ENCODE measurements around the gene PWP2. TPM values are rescaled to one million over a fixed set of nuclear protein-coding genes. Genes with fewer than 3 reads are reported as not detected.
"Not testable (repeated sequence)": the region's sequence is repeated elsewhere in the genome, so short reads cannot be mapped to it uniquely, and the experiment has no call there.

PWP2 gene
- total and polyA plus RNA-seq, 7 donors, result 0.56 to 8.8 (median 2.9) TPM

GRCh38 chr21:44150255-44150654 lies 43.1 kb downstream of the PWP2 start:
- DNase-seq; H3K9me3 ChIP-seq; H3K27me3 ChIP-seq (ENCODE audit: insufficient read depth in 3 of 3, low read length in 2 of 3); H3K4me1 ChIP-seq; H3K36me3 ChIP-seq (ENCODE audit: insufficient read depth in 1 of 2, low read depth in 1 of 2); H3K27ac ChIP-seq; H3K4me3 ChIP-seq; intact Hi-C loops (cut with DNase I): not testable (repeated sequence)
- WGBS, 3 donors, result no CpG with 5 or more reads among the region's 10 CpGs
- ATAC-seq, result peak in 3 of 4 donors; percentile 31 to 54 (median 44)

- DNase-seq; H3K9me3 ChIP-seq; H3K27ac ChIP-seq; H3K36me3 ChIP-seq (ENCODE audit: insufficient read depth in 1 of 2, low read depth in 1 of 2); H3K4me1 ChIP-seq; intact Hi-C loops (cut with DNase I); H3K4me3 ChIP-seq; H3K27me3 ChIP-seq (ENCODE audit: insufficient read depth in 3 of 3, low read length in 2 of 3): not testable (repeated sequence)
- no CpG with 5 or more reads among the region's 21 CpGs for WGBS, 3 donors
- ATAC-seq, result peak in 3 of 4 donors; percentile 5 to 29 (median 21)
These were observed 46.2 kb downstream of the PWP2 start for GRCh38 chr21:44153214-44153888.

GRCh38 chr21:44153889-44154228 lies 46.7 kb downstream of the PWP2 start:
- WGBS, 3 donors, result 62 to 86% (median 62%) methylated on average over 2 to 8 of the region's 17 CpGs
- peak; percentile 16 to 44 (median 30) for ATAC-seq
- intact Hi-C loops (cut with DNase I), result not testable (repeated sequence)

GRCh38 chr21:44154816-44155230 lies 47.6 kb downstream of the PWP2 start:
- peak; percentile 68 to 90 (median 81) for ATAC-seq
- H3K27ac ChIP-seq; DNase-seq; H3K27me3 ChIP-seq (ENCODE audit: insufficient read depth in 3 of 3, low read length in 2 of 3); intact Hi-C loops (cut with DNase I); H3K4me3 ChIP-seq; H3K9me3 ChIP-seq; H3K36me3 ChIP-seq (ENCODE audit: insufficient read depth in 1 of 2, low read depth in 1 of 2); H3K4me1 ChIP-seq: not testable (repeated sequence)
- no CpG with 5 or more reads among the region's 20 CpGs for WGBS, 3 donors

More at GRCh38 chr21:44153889-44154228, 46.7 kb downstream of the PWP2 start:
- H3K27ac ChIP-seq; H3K9me3 ChIP-seq; H3K36me3 ChIP-seq (ENCODE audit: insufficient read depth in 1 of 2, low read depth in 1 of 2); H3K4me3 ChIP-seq; H3K27me3 ChIP-seq (ENCODE audit: insufficient read depth in 3 of 3, low read length in 2 of 3); H3K4me1 ChIP-seq: not testable (repeated sequence)
- peak in 1 of 2 donors; percentile 30 for DNase-seq

- DNase-seq, result not testable (repeated sequence)
- peak in 1 of 4 donors; percentile 27 for ATAC-seq
These were observed 48.2 kb downstream of the PWP2 start for GRCh38 chr21:44155231-44155993.

GRCh38 chr21:44155994-44156380 lies 48.8 kb downstream of the PWP2 start:
- H3K4me3 ChIP-seq; intact Hi-C loops (cut with DNase I); H3K4me1 ChIP-seq; H3K9me3 ChIP-seq; DNase-seq; H3K36me3 ChIP-seq (ENCODE audit: insufficient read depth in 1 of 2, low read depth in 1 of 2); ATAC-seq; H3K27ac ChIP-seq; H3K27me3 ChIP-seq (ENCODE audit: insufficient read depth in 3 of 3, low read length in 2 of 3): not testable (repeated sequence)
- no CpG with 5 or more reads among the region's 8 CpGs for WGBS, 3 donors

More at GRCh38 chr21:44155231-44155993, 48.2 kb downstream of the PWP2 start:
- H3K27ac ChIP-seq; H3K4me3 ChIP-seq; H3K36me3 ChIP-seq (ENCODE audit: insufficient read depth in 1 of 2, low read depth in 1 of 2); H3K4me1 ChIP-seq; H3K27me3 ChIP-seq (ENCODE audit: insufficient read depth in 3 of 3, low read length in 2 of 3); intact Hi-C loops (cut with DNase I); H3K9me3 ChIP-seq: not testable (repeated sequence)
- WGBS, 3 donors, result no CpG with 5 or more reads among the region's 38 CpGs

GRCh38 chr21:44157439-44158081 lies 50.4 kb downstream of the PWP2 start:
- H3K9me3 ChIP-seq; DNase-seq; H3K4me3 ChIP-seq; H3K27ac ChIP-seq; H3K36me3 ChIP-seq (ENCODE audit: insufficient read depth in 1 of 2, low read depth in 1 of 2); H3K27me3 ChIP-seq (ENCODE audit: insufficient read depth in 3 of 3, low read length in 2 of 3); H3K4me1 ChIP-seq; ATAC-seq; intact Hi-C loops (cut with DNase I): not testable (repeated sequence)
- 71% methylated on average over 2 of the region's 28 CpGs; no CpG with 5 or more reads in 2 of the 3 donors for WGBS, 3 donors

- intact Hi-C loops (cut with DNase I); H3K4me3 ChIP-seq; H3K27me3 ChIP-seq (ENCODE audit: insufficient read depth in 3 of 3, low read length in 2 of 3); H3K36me3 ChIP-seq (ENCODE audit: insufficient read depth in 1 of 2, low read depth in 1 of 2); DNase-seq; H3K9me3 ChIP-seq; H3K27ac ChIP-seq; ATAC-seq; H3K4me1 ChIP-seq: not testable (repeated sequence)
- WGBS, 3 donors, result 95% methylated on average over 3 of the region's 7 CpGs; no CpG with 5 or more reads in 2 of the 3 donors
These were observed 50.9 kb downstream of the PWP2 start for GRCh38 chr21:44158082-44158468.

GRCh38 chr21:44159349-44160297 lies 52.4 kb downstream of the PWP2 start:
- H3K27ac ChIP-seq; DNase-seq; intact Hi-C loops (cut with DNase I); H3K36me3 ChIP-seq (ENCODE audit: insufficient read depth in 1 of 2, low read depth in 1 of 2); H3K4me3 ChIP-seq; H3K9me3 ChIP-seq; H3K27me3 ChIP-seq (ENCODE audit: insufficient read depth in 3 of 3, low read length in 2 of 3); H3K4me1 ChIP-seq: not testable (repeated sequence)
- WGBS, 3 donors, result 40 to 91% methylated on average over 1 to 3 of the region's 30 CpGs; no CpG with 5 or more reads in 1 of the 3 donors
- ATAC-seq, result peak in 3 of 4 donors; percentile 5 to 31 (median 10)

- H3K36me3 ChIP-seq (ENCODE audit: insufficient read depth in 1 of 2, low read depth in 1 of 2); H3K27me3 ChIP-seq (ENCODE audit: insufficient read depth in 3 of 3, low read length in 2 of 3); H3K27ac ChIP-seq; intact Hi-C loops (cut with DNase I); DNase-seq; H3K4me3 ChIP-seq; H3K9me3 ChIP-seq; H3K4me1 ChIP-seq: not testable (repeated sequence)
- WGBS, 3 donors, result no CpG with 5 or more reads among the region's 15 CpGs
- ATAC-seq, result peak in 3 of 4 donors; percentile 8 to 47 (median 34)
These were observed 53.1 kb downstream of the PWP2 start for GRCh38 chr21:44160298-44160672.

Data from psoas muscle (tissue), 8 donors.